Tibial nerve (tissue), 4 donors: ENCODE results near the gene SMOC1.

ENCODE experiments used
- CTCF ChIP-seq, 5 experiments: fragments of 200-600 bp in 3 of 5; fragments of 450-650 bp in 2 of 5; sonication (generic) in 3 of 5; IDR thresholded peaks; one replicate each; pipeline ENCODE4 v1.5.1; 2016 to 2019; ENCODE audit warnings: antibody characterized with exemption in 5 of 5, mild to moderate bottlenecking in 3 of 5, moderate library complexity in 2 of 5
- EP300 ChIP-seq, 2 donors: sonication (generic); formaldehyde crosslinking; IDR thresholded peaks; one replicate each; pipeline ENCODE4 v1.6.1; 2017; ENCODE audit warnings: antibody characterized with exemption in 2 of 2, mild to moderate bottlenecking in 1 of 2
- POLR2A ChIP-seq, 2 donors: fragments of 450-650 bp; IDR thresholded peaks; one replicate each; pipeline ENCODE4 v1.6.1; 2017; ENCODE audit warnings: antibody characterized with exemption in 2 of 2, mild to moderate bottlenecking in 2 of 2, moderate library complexity in 2 of 2

- TF ChIP-seq POLR2A (IDR thresholded peaks at IDR 0.05): no peak
- TF ChIP-seq CTCF (IDR thresholded peaks at IDR 0.05): no peak
- no peak for TF ChIP-seq EP300 (IDR thresholded peaks at IDR 0.05)
These were observed 48.9 kb downstream of the SMOC1 start for GRCh38 chr14:69928111-69928523.
